IPS-18c (cell line): ENCODE measurements around the gene ACACB.

Experiments used
- H3K4me3 ChIP-seq: 2 replicates; pipeline ENCODE4 v1.7.0; 2013; ENCODE audit warnings: low read depth, mild to moderate bottlenecking, low read length, moderate library complexity; ENCODE audit not compliant: insufficient read depth
- H3K9me3 ChIP-seq: one replicate; pipeline ENCODE4 v1.6.1; 2013; ENCODE audit warnings: mild to moderate bottlenecking, low read length, moderate library complexity; ENCODE audit not compliant: control insufficient read depth, insufficient read depth

ACACB gene

DNA sequence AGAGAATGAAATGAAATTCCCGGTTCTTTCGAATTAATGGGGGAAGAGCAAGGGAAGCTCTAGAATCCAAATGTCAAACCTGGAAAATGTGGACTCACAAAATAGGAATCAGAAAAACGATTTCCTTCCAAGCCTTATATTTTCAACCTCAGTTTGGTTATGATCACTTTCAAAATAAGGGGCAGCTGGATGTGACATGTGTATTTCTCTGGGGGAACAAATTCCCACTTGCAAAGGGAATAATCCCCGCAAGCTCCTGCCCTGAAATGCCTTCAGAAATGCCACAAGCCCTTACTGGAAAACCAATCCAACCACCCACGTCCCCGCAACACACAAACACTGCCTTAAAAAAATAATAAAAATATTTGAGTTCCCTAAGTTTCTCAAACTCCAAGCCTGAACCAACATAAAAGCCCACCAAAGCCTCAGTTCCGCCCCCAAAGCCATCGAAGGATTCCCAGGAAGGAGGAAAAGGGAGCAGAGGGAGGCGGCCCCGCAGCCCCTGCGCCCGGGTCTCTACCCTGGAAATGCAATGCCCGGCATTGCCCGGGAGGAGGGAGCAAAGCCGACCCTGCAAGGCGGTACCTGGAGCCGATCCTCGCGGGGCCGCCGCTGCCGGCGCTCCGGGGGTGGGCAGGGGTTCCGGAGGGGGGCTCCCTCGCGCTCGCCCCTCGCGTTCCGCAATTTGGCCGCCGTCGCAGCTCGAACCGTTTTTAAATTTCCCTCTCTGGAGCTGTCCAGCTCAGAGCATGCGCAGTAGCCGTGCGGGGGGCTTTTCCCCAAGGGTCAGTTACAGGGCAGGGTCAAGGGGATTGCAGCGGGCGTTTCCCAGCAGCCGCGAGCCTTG, 192.4 kb downstream of the ACACB start, which contains the start of gene FOXN4:
Gene FOXN4 (minus strand): TSS at position 751 of the 847 bp plus-strand sequence. CDS start 963 bp downstream, outside the sequence.
- Histone ChIP-seq H3K9me3 (no peaks in the 10 kb centered on the region), H3K4me3 (peak within 1 kb of the TSS; percentile 55)

DNA sequence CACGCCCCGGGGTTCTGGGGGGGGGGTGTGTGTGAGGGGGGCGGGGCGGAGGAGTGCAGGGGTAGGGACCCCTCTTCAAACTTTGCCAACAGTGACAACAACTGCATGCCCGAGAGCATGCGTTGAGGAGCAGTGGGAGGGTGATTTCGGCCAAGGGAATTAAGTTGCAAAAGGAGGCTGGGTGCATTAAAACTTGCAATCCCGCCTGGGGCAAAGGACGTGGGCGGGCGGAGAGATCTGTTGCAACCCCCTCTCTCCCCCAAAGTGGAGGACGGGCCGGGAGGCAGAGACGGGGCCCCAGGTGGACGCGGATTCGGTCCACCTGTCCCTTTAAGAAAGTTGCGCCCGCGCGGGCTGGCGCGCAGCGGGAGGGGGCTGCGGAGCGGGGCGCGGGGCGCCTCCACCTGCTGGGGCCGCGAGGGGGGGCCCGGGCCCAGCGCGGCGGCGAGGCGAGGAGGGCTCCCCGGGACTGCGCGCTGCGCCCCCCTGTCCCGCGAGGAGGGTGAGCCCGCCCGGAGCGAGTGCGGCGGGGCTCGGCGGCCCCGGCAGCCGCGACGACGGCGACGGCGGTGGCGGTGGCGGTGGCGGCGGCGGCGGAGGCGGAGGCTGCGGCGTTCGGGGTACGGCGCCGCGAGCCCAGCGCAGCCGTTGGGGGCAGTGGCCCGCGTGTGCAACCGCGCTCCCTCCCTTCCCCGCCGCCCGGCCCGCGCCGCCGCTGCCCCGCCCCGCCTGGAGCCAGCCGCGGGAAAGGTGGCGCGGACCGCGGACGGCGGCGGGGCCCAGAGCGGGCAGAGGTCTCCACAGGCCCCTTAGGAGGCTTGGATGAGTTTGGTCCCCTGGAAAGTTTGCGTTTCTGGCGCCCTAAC, 193.2 kb downstream of the ACACB start:
- H3K9me3 ChIP-seq: no peaks in the 10 kb centered on the region
- H3K4me3 ChIP-seq: peak overlapping the region; percentile 55

GRCh38 chr12:109310247-109311125, 194.1 kb downstream of the ACACB start:
- Histone ChIP-seq H3K9me3 (no peaks in the 10 kb centered on the region), H3K4me3 (peak overlapping the region; percentile 51)
